GM12878 (cell line): Measurements from ENCODE around the gene UQCRQ. TPM values are rescaled to one million over a fixed set of nuclear protein-coding genes. Genes with fewer than 3 reads are reported as not detected.

Experiments
- ATAC-seq: fragments of 200-7000 bp; cut with Tn5 transposase; 3 replicates; pipeline ENCODE4 v1.9.1; 2020; ENCODE audit warnings: mild to moderate bottlenecking, moderate library complexity
- BruUV-seq: library from RNA; stranded (reverse); fragments of 400-500 nt; replicated peaks from 2 replicates; lab custom pipeline; 2021; lab: Mats Ljungman, UMichigan
- CTCF ChIA-PET: fragments of 300-600 bp; sonication (Branson Sonifier 250); formaldehyde crosslinking; extraction: SDS; loops from one replicate; lab custom pipeline; 2021; ENCODE audit warnings: inconsistent platforms; lab: Yijun Ruan, JAX
- POLR2A ChIA-PET: fragments of 350-600 bp; formaldehyde crosslinking; extraction: SDS; loops from one replicate; lab custom pipeline; 2021; ENCODE audit warnings: inconsistent platforms; lab: Charles Lee
- RAD21 ChIA-PET: fragments of 300-600 bp; sonication (Branson Sonifier 250); formaldehyde crosslinking; loops from one replicate; lab custom pipeline; 2023; ENCODE audit warnings: antibody characterized with exemption; ENCODE audit not compliant: unreplicated experiment; lab: Charles Lee
- SMC1A ChIA-PET: fragments of 300-600 bp; sonication (Branson Sonifier 250); formaldehyde crosslinking; loops from one replicate; lab custom pipeline; 2023; ENCODE audit not compliant: unreplicated experiment, uncharacterized antibody; lab: Charles Lee
- DNase-seq: peaks from one replicate; pipeline ENCODE4 v3.0.0-alpha.2; 2011; ENCODE audit warnings: low read depth, low spot score
- FAIRE-seq: peaks from 3 replicates; lab custom pipeline; 2011; peaks lifted over from hg19 to GRCh38; lab: Jason Lieb, UNC
- H2AFZ ChIP-seq: 2 replicates; pipeline ENCODE4 v1.6.0; 2011; ENCODE audit warnings: low read depth, low read length, control low read depth; ENCODE audit not compliant: control insufficient read depth
- H3K27ac ChIP-seq: 2 replicates; pipeline ENCODE4 v1.5.1; 2011; ENCODE audit warnings: control low read depth; ENCODE audit not compliant: control insufficient read depth, insufficient read depth
- H3K27me3 ChIP-seq, 2 experiments: replicated peaks in 1 of 2; 2 replicates each; pipeline versions ENCODE4 v1.6.0 to v1.6.1; 2011; ENCODE audit warnings: low read length in 1 of 2; ENCODE audit not compliant: control insufficient read depth in 2 of 2, insufficient read depth in 2 of 2
- H3K36me3 ChIP-seq, 2 experiments: 2 replicates each; pipeline ENCODE4 v1.5.1; 2011; ENCODE audit warnings: low read length in 1 of 2; ENCODE audit not compliant: control insufficient read depth in 2 of 2, insufficient read depth in 2 of 2
- H3K4me1 ChIP-seq: 2 replicates; pipeline ENCODE4 v1.6.1; 2011; ENCODE audit warnings: mild to moderate bottlenecking, low read length, moderate library complexity, mixed read lengths; ENCODE audit not compliant: control insufficient read depth, insufficient read depth
- H3K4me2 ChIP-seq: 2 replicates; pipeline ENCODE4 v1.6.0; 2011; ENCODE audit warnings: control low read depth; ENCODE audit not compliant: control insufficient read depth, insufficient read depth
- H3K4me3 ChIP-seq: fragments of 200-600 bp; sonication (generic); 2 replicates; pipeline ENCODE4 v1.5.1; 2016
- H3K79me2 ChIP-seq: 2 replicates; pipeline ENCODE4 v1.6.0; 2011; ENCODE audit warnings: low read length; ENCODE audit not compliant: control insufficient read depth, insufficient read depth
- H3K9ac ChIP-seq: 2 replicates; pipeline ENCODE4 v1.8.0; 2011; ENCODE audit warnings: low read length, control low read depth, mixed read lengths; ENCODE audit not compliant: control insufficient read depth, insufficient read depth
- H3K9me3 ChIP-seq: replicated peaks from 3 replicates; pipeline ENCODE4 v1.5.1; 2011; ENCODE audit warnings: mild to moderate bottlenecking, low read length; ENCODE audit not compliant: control insufficient read depth, insufficient read depth
- H4K20me1 ChIP-seq: 2 replicates; pipeline ENCODE4 v1.6.0; 2011; ENCODE audit not compliant: control insufficient read depth, insufficient read depth
- BMI1 ChIP-seq: fragments of 450-650 bp; IDR thresholded peaks from 2 replicates; pipeline ENCODE4 v1.6.1; 2016; ENCODE audit warnings: mild to moderate bottlenecking, moderate library complexity, borderline replicate concordance
- CEBPB ChIP-seq, 2 experiments: fragments of 150-350 bp in 1 of 2; IDR thresholded peaks; 2 replicates each; pipeline ENCODE4 v1.6.1; 2012 to 2014; ENCODE audit warnings: low read depth in 2 of 2, low read length in 2 of 2, borderline replicate concordance in 1 of 2, inconsistent platforms in 1 of 2
- CHD4 ChIP-seq: fragments of 200-600 bp; sonication (generic); IDR thresholded peaks from 2 replicates; pipeline ENCODE4 v1.6.1; 2016; ENCODE audit warnings: mild to moderate bottlenecking
- DPF2 ChIP-seq: fragments of 450-650 bp; IDR thresholded peaks from 2 replicates; pipeline ENCODE4 v1.6.1; 2017; ENCODE audit warnings: mild to moderate bottlenecking
- ETV6 ChIP-seq, 2 experiments: fragments of 450-650 bp in 1 of 2; IDR thresholded peaks in 1 of 2; conservative IDR thresholded peaks in 1 of 2; 2 replicates each; pipeline ENCODE4 v1.6.1; 2014; ENCODE audit warnings: antibody characterized with exemption in 1 of 2, borderline replicate concordance in 1 of 2, low read depth in 1 of 2, mild to moderate bottlenecking in 1 of 2, moderate library complexity in 1 of 2
- FOXK2 ChIP-seq: fragments of 450-650 bp; IDR thresholded peaks from 2 replicates; pipeline ENCODE4 v1.6.1; 2017; ENCODE audit warnings: mild to moderate bottlenecking, moderate library complexity
- HDAC2 ChIP-seq: fragments of 200-600 bp; sonication (generic); IDR thresholded peaks from 2 replicates; pipeline ENCODE4 v1.6.1; 2017
- KAT2A ChIP-seq: conservative IDR thresholded peaks from 2 replicates; pipeline ENCODE4 v1.6.1; 2011; ENCODE audit warnings: low read depth, low read length; ENCODE audit not compliant: control insufficient read depth
- KDM1A ChIP-seq: fragments of 200-600 bp; sonication (generic); IDR thresholded peaks from 2 replicates; pipeline ENCODE4 v1.6.1; 2016; ENCODE audit warnings: borderline replicate concordance
- MEF2B ChIP-seq: fragments of 450-650 bp; IDR thresholded peaks from 2 replicates; pipeline ENCODE4 v1.6.1; 2018; ENCODE audit warnings: mild to moderate bottlenecking, moderate library complexity; ENCODE audit not compliant: partially characterized antibody, poor library complexity, severe bottlenecking
- MXI1 ChIP-seq: fragments of 150-350 bp; IDR thresholded peaks from 2 replicates; pipeline ENCODE4 v1.6.1; 2011; ENCODE audit warnings: low read depth, mild to moderate bottlenecking, inconsistent platforms, low read length, improper control_type of control experiment
- MYC ChIP-seq: IDR thresholded peaks from 2 replicates; pipeline ENCODE4 v1.6.1; 2011; ENCODE audit warnings: mild to moderate bottlenecking, low read length, moderate library complexity, inconsistent platforms; ENCODE audit not compliant: insufficient read depth, insufficient replicate concordance, insufficient read length, severe bottlenecking
- NBN ChIP-seq: fragments of 450-650 bp; IDR thresholded peaks from 2 replicates; pipeline ENCODE4 v1.6.1; 2016
- NR2C2 ChIP-seq: IDR thresholded peaks from 2 replicates; pipeline ENCODE4 v1.6.1; 2011; ENCODE audit warnings: borderline replicate concordance, low read depth; ENCODE audit not compliant: control insufficient read depth, insufficient read length
- POLR2A ChIP-seq: IDR thresholded peaks from 2 replicates; pipeline ENCODE4 v1.6.1; 2011; ENCODE audit warnings: low read depth, mild to moderate bottlenecking, low read length
- RAD51 ChIP-seq: fragments of 450-650 bp; IDR thresholded peaks from 2 replicates; pipeline ENCODE4 v1.6.1; 2016; ENCODE audit warnings: moderate library complexity, mild to moderate bottlenecking, inconsistent platforms
- SP1 ChIP-seq: IDR thresholded peaks from one replicate; pipeline ENCODE4 v1.6.1; 2011; ENCODE audit warnings: low read depth, low read length
- SREBF2 ChIP-seq: IDR thresholded peaks from 2 replicates; pipeline ENCODE4 v1.6.1; 2012; ENCODE audit warnings: mild to moderate bottlenecking, low read length
- STAT1 ChIP-seq: fragments of 450-650 bp; conservative IDR thresholded peaks from 2 replicates; pipeline ENCODE4 v1.6.1; 2014; ENCODE audit warnings: antibody characterized with exemption, mild to moderate bottlenecking
- SUPT20H ChIP-seq: IDR thresholded peaks from 2 replicates; pipeline ENCODE4 v1.6.1; 2011; ENCODE audit warnings: low read depth, mild to moderate bottlenecking, low read length, moderate library complexity, borderline replicate concordance; ENCODE audit not compliant: control insufficient read depth
- TCF12 ChIP-seq: IDR thresholded peaks from 2 replicates; pipeline ENCODE4 v1.6.1; 2011; ENCODE audit warnings: low read depth, mild to moderate bottlenecking, low read length
- ZNF274 ChIP-seq: IDR thresholded peaks from one replicate; pipeline ENCODE4 v1.8.0; 2011; ENCODE audit not compliant: insufficient read length, insufficient read depth
- WGBS: methylation state at CpG from one replicate; pipeline ENCODE4 v1.1.6; 2016; ENCODE audit warnings: low lambda C conversion rate; ENCODE audit not compliant: insufficient replicate concordance, insufficient coverage; ENCODE audit errors: missing lambda C conversion rate; 5-methylcytosine and 5-hydroxymethylcytosine counted together
- in situ Hi-C: fragments of 300-500 bp; cut with MboI; formaldehyde crosslinking; loops from 9 replicates; pipeline ENCODE4 v1.14.3; 2018; ENCODE audit warnings: mixed read lengths
- intact Hi-C: fragments of 100-400 bp; cut with micrococcal nuclease; formaldehyde crosslinking; loops from one replicate; pipeline ENCODE4 v1.14.2; 2022; ENCODE audit not compliant: unreplicated experiment
- polyA plus RNA-seq, 11 experiments: library from polyadenylated mRNA; depleted of rRNA in 4 of 11; unstranded in 6 of 11; stranded (reverse) in 5 of 11; fragments of >200 nt; fragmentation: Nextera tagmentation in 4 of 11; fragmentation: Illumina TruSeq in 1 of 11; extraction: Ambion mirVana in 4 of 11; extraction: Trizol in 1 of 11; gene quantifications; 1 replicate in 1 of 11; 2 replicates in 10 of 11; pipeline versions ENCODE4 v1.2.1 to v1.2.3, GENCODE V29; 2011 to 2016; ENCODE audit warnings: inconsistent platforms in 2 of 11, missing spikeins in 2 of 11, low read depth in 1 of 11
- total RNA-seq, 4 experiments: library from RNA; depleted of rRNA in 3 of 4; stranded (reverse); fragments of >200 nt in 3 of 4; fragmentation: Illumina TruSeq in 1 of 4; extraction: Trizol in 1 of 4; gene quantifications; 2 replicates each; pipeline versions ENCODE4 v1.2.1 to v1.2.3, GENCODE V29; 2013 to 2021
- TF ChIP-seq, protein P1 (sequence below): IDR thresholded peaks from 2 replicates; pipeline ENCODE4 v1.6.1; 2011; ENCODE audit warnings: low read depth, mild to moderate bottlenecking, low read length, moderate library complexity, borderline replicate concordance; ENCODE audit errors: extremely low read depth
- TF ChIP-seq, protein P2 (sequence below): IDR thresholded peaks from 2 replicates; pipeline ENCODE4 v1.6.1; 2011; ENCODE audit warnings: borderline replicate concordance, low read depth, mild to moderate bottlenecking, moderate library complexity, low read length; ENCODE audit not compliant: insufficient read depth, poor library complexity, severe bottlenecking

The UQCRQ gene
- total and polyA plus RNA-seq, 10 of the 15 experiments (the other 5 are each of a cell fraction or from before 2014, with no cell fraction given) = 121 to 1,579 (median 408) TPM

DNA sequence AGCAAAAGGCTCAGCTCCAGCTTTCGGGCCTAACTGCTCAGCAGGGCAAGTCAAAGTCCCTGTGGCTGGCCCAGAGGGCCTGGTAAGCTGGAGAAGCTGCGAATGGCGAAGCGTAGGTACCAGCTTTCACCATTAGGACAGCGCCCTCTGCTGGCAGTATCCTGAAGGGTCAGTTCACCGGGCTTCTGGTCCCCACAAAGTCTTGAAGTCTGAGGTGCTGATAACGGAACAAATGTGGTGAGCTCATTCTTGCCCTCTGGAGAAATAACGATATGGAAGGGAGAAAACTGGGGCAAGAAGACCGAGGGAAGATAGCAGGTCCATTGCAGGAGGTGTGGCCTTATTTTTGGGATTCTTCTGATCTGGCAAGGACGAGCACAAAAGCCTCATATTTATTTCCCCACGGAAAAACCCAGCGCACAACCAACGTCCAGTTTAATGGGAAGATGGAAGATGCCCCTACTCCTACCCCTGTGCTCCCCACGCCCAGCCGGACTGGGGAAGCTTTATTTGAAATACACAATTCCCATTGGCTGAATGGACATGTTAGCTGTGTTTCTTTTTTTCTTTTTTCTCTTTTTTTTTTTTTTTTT, 46.2 kb upstream of the UQCRQ start:
- H3K9me3 ChIP-seq = no peaks in the 10 kb centered on the region
- ATAC-seq (peak; percentile 97), DNase-seq (peak; percentile 65), FAIRE-seq (peak; percentile 95)
- intact Hi-C loops (loop anchor here (1.0 to 5.0 kb wide), 7 partner anchors 69 to 435 kb away; partner anchors contain the start of gene KIF3A), in situ Hi-C loops (loop anchor here (10.0 kb wide), 1 partner anchor 295 kb away; no protein-coding TSS in a partner anchor)
- peak overlapping the region; percentile 57 for H3K4me2 ChIP-seq
- ChIA-PET RAD21 (interaction anchor here (0.6 to 7.7 kb wide), 57 partner anchors 9 to 551 kb away, joined by 3 to 106 read pairs (median 5); partner anchors contain the start of genes CCNI2, GDF9, IL13 and IL4), POLR2A (interaction anchor here (0.6 to 6.2 kb wide), 13 partner anchors 8 to 134 kb away, joined by 3 to 41 read pairs (median 5); partner anchors contain the start of gene CCNI2), CTCF (interaction anchor here (0.7 to 7.7 kb wide), 78 partner anchors 9 to 475 kb away, joined by 3 to 159 read pairs (median 5); partner anchors contain the start of genes CCNI2, IL13, IRF1 and KIF3A), SMC1A (interaction anchor here (0.7 to 10.9 kb wide), 48 partner anchors 8 to 1358 kb away, joined by 3 to 129 read pairs (median 5); partner anchors contain the start of genes CCNI2, GDF9 and UQCRQ)
- WGBS = 15% methylated on average over 15 of the region's 15 CpGs
- peak overlapping the region; percentile 62 for H2AFZ ChIP-seq
- no peaks in the 10 kb centered on the region for H3K36me3 ChIP-seq
- H3K27ac ChIP-seq = no peak overlapping the region
- no peaks in the 10 kb centered on the region; a peak in 2 of 4 replicates for H3K27me3 ChIP-seq
- H3K4me1 ChIP-seq = no peaks in the 10 kb centered on the region; the same call in 1 of the 2 replicates
- no peaks in the 10 kb centered on the region for H3K79me2 ChIP-seq
- no peak overlapping the region for H3K4me3 ChIP-seq
- H3K9ac ChIP-seq = no peak overlapping the region
- H4K20me1 ChIP-seq = no peaks in the 10 kb centered on the region
- no TSS peak for BruUV-seq
- TF ChIP-seq, protein P1, sequence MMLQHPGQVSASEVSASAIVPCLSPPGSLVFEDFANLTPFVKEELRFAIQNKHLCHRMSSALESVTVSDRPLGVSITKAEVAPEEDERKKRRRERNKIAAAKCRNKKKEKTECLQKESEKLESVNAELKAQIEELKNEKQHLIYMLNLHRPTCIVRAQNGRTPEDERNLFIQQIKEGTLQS = no peak
- TF ChIP-seq DPF2 (no peak), CEBPB (IDR thresholded peaks at IDR 0.05; ENCODE audit: borderline replicate concordance in 1 of 2, low read depth in 2 of 2, low read length in 2 of 2) (no peak), ETV6 (conservative IDR thresholded peaks at IDR 0.05 in 1 of 2, IDR thresholded peaks at IDR 0.05 in 1 of 2; ENCODE audit: borderline replicate concordance in 1 of 2, low read depth in 1 of 2) (no peak), ZNF274 (no peak), BMI1 (no peak), KDM1A (no peak), FOXK2 (no peak), STAT1 (no peak), POLR2A (no peak), SREBF2 (no peak), MEF2B (no peak), NR2C2 (no peak), KAT2A (no peak), MXI1 (no peak), HDAC2 (no peak), RAD51 (no peak), MYC (no peak), TCF12 (no peak), NBN (peak; percentile 4; the same call in 1 of the 2 replicates), SP1 (no peak), SUPT20H (no peak), CHD4 (no peak)
- TF ChIP-seq, protein P2, sequence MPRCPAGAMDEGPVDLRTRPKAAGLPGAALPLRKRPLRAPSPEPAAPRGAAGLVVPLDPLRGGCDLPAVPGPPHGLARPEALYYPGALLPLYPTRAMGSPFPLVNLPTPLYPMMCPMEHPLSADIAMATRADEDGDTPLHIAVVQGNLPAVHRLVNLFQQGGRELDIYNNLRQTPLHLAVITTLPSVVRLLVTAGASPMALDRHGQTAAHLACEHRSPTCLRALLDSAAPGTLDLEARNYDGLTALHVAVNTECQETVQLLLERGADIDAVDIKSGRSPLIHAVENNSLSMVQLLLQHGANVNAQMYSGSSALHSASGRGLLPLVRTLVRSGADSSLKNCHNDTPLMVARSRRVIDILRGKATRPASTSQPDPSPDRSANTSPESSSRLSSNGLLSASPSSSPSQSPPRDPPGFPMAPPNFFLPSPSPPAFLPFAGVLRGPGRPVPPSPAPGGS = no peak
